ACC112 (cell line): Measurements from ENCODE around the gene CFAP92.

Experiments
- H2AFZ ChIP-seq: fragments of 200-600 bp; sonication (generic); one replicate; pipeline ENCODE4 v1.6.0; 2017; ENCODE audit warnings: antibody characterized with exemption, low read length; ENCODE audit not compliant: unreplicated experiment
- H3K27ac ChIP-seq: fragments of 200-600 bp; sonication (generic); 2 replicates; pipeline ENCODE4 v1.5.1; 2014; ENCODE audit warnings: low read depth, mild to moderate bottlenecking, antibody characterized with exemption, low read length, moderate library complexity
- H3K27me3 ChIP-seq: fragments of 200-600 bp; sonication (generic); 2 replicates; pipeline ENCODE4 v1.6.1; 2014; ENCODE audit warnings: mild to moderate bottlenecking, antibody characterized with exemption, low read length, moderate library complexity, mixed read lengths; ENCODE audit not compliant: insufficient read depth
- H3K36me3 ChIP-seq: fragments of 200-600 bp; sonication (generic); 2 replicates; pipeline ENCODE4 v1.6.1; 2016; ENCODE audit warnings: mild to moderate bottlenecking, antibody characterized with exemption, low read length, moderate library complexity, mixed read lengths; ENCODE audit not compliant: insufficient read depth
- H3K4me1 ChIP-seq: fragments of 200-600 bp; sonication (generic); one replicate; pipeline ENCODE4 v1.6.1; 2016; ENCODE audit warnings: low read length, mixed read lengths; ENCODE audit not compliant: insufficient read depth, unreplicated experiment, control insufficient read depth
- H3K4me3 ChIP-seq: fragments of 200-600 bp; sonication (generic); 2 replicates; pipeline ENCODE4 v1.5.1; 2014; ENCODE audit warnings: mild to moderate bottlenecking, low read depth, low read length
- H3K79me2 ChIP-seq: fragments of 200-600 bp; sonication (generic); one replicate; pipeline ENCODE4 v1.6.0; 2016; ENCODE audit warnings: low read length; ENCODE audit not compliant: control insufficient read depth, unreplicated experiment, insufficient read depth

CFAP92 gene

GRCh38 chr3:128950223-128950938, 43.5 kb downstream of the CFAP92 start:
- Histone ChIP-seq H3K4me3 (no peak overlapping the region), H3K27ac (no peak overlapping the region), H3K4me1 (no peaks in the 10 kb centered on the region), H2AFZ (no peak overlapping the region), H3K36me3 (no peaks in the 10 kb centered on the region), H3K27me3 (peaks cover 7% of the 10 kb centered on the region), H3K79me2 (no peaks in the 10 kb centered on the region)

- Histone ChIP-seq H3K4me1 (no peaks in the 10 kb centered on the region), H2AFZ (no peak overlapping the region), H3K27ac (no peak overlapping the region), H3K27me3 (peaks cover 7% of the 10 kb centered on the region), H3K4me3 (no peak overlapping the region), H3K36me3 (no peaks in the 10 kb centered on the region), H3K79me2 (no peaks in the 10 kb centered on the region)
Observed at GRCh38 chr3:128949158-128949557, 44.7 kb downstream of the CFAP92 start.

GRCh38 chr3:128946411-128946810, 47.5 kb downstream of the CFAP92 start:
- Histone ChIP-seq H3K4me1 (no peaks in the 10 kb centered on the region), H3K4me3 (no peak overlapping the region), H3K27me3 (peaks cover 11% of the 10 kb centered on the region), H3K36me3 (no peaks in the 10 kb centered on the region), H2AFZ (no peak overlapping the region), H3K27ac (no peak overlapping the region), H3K79me2 (no peaks in the 10 kb centered on the region)

- peaks cover 12% of the 10 kb centered on the region for H3K27me3 ChIP-seq
- no peaks in the 10 kb centered on the region for H3K79me2 ChIP-seq
- H3K4me3 ChIP-seq, result no peak overlapping the region
- H3K36me3 ChIP-seq, result no peaks in the 10 kb centered on the region
- no peak overlapping the region for H2AFZ ChIP-seq
- H3K4me1 ChIP-seq, result no peaks in the 10 kb centered on the region
- no peak overlapping the region for H3K27ac ChIP-seq
Observed at GRCh38 chr3:128945878-128946175, 48.0 kb downstream of the CFAP92 start.

GRCh38 chr3:128945041-128945877, 48.6 kb downstream of the CFAP92 start:
- Histone ChIP-seq H3K36me3 (no peaks in the 10 kb centered on the region), H3K27me3 (peaks cover 18% of the 10 kb centered on the region), H3K27ac (no peak overlapping the region), H2AFZ (no peak overlapping the region), H3K4me3 (no peak overlapping the region), H3K4me1 (no peaks in the 10 kb centered on the region), H3K79me2 (no peaks in the 10 kb centered on the region)

GRCh38 chr3:128942161-128942952, 51.5 kb downstream of the CFAP92 start:
- no peaks in the 10 kb centered on the region for H3K36me3 ChIP-seq
- H3K27me3 ChIP-seq, result peaks cover 23% of the 10 kb centered on the region
- H3K4me3 ChIP-seq, result no peak overlapping the region
- no peaks in the 10 kb centered on the region for H3K79me2 ChIP-seq
- H2AFZ ChIP-seq, result no peak overlapping the region
- no peaks in the 10 kb centered on the region for H3K4me1 ChIP-seq
- no peak overlapping the region for H3K27ac ChIP-seq

- no peaks in the 10 kb centered on the region for H3K4me1 ChIP-seq
- H3K27me3 ChIP-seq, result peaks cover 25% of the 10 kb centered on the region
- H3K79me2 ChIP-seq, result no peaks in the 10 kb centered on the region
- H3K4me3 ChIP-seq, result no peak overlapping the region
- H3K27ac ChIP-seq, result no peak overlapping the region
- no peaks in the 10 kb centered on the region for H3K36me3 ChIP-seq
- no peak overlapping the region for H2AFZ ChIP-seq
Observed at GRCh38 chr3:128940252-128940651, 53.6 kb downstream of the CFAP92 start.

GRCh38 chr3:128936341-128936740, 57.5 kb downstream of the CFAP92 start:
- Histone ChIP-seq H3K79me2 (no peaks in the 10 kb centered on the region), H2AFZ (no peak overlapping the region), H3K27me3 (peaks cover 49% of the 10 kb centered on the region), H3K4me1 (no peaks in the 10 kb centered on the region), H3K4me3 (no peak overlapping the region), H3K36me3 (no peaks in the 10 kb centered on the region), H3K27ac (no peak overlapping the region)

GRCh38 chr3:128935922-128936321, 58.0 kb downstream of the CFAP92 start:
- no peaks in the 10 kb centered on the region for H3K36me3 ChIP-seq
- H3K4me1 ChIP-seq, result no peaks in the 10 kb centered on the region
- no peak overlapping the region for H3K4me3 ChIP-seq
- no peak overlapping the region for H3K27ac ChIP-seq
- H2AFZ ChIP-seq, result no peak overlapping the region
- H3K27me3 ChIP-seq, result peaks cover 48% of the 10 kb centered on the region
- H3K79me2 ChIP-seq, result no peaks in the 10 kb centered on the region

GRCh38 chr3:128933922-128934253, 60.0 kb downstream of the CFAP92 start:
- Histone ChIP-seq H3K36me3 (no peaks in the 10 kb centered on the region), H3K27ac (no peak overlapping the region), H3K79me2 (no peaks in the 10 kb centered on the region), H2AFZ (no peak overlapping the region), H3K4me3 (no peak overlapping the region), H3K27me3 (peaks cover 42% of the 10 kb centered on the region), H3K4me1 (no peaks in the 10 kb centered on the region)
